NT2/D1 (cell line): ENCODE data around the gene PXMP2.

Experiments used
- SUZ12 ChIP-seq: IDR thresholded peaks from 2 replicates; pipeline ENCODE4 v1.6.1; 2011; ENCODE audit not compliant: insufficient read length, insufficient read depth; ENCODE audit errors: extremely low read depth
- YY1 ChIP-seq: IDR thresholded peaks from 2 replicates; pipeline ENCODE4 v1.6.1; 2011; ENCODE audit not compliant: insufficient read length, insufficient read depth

- TF ChIP-seq YY1 (no peak), SUZ12 (no peak)
These were observed 39.5 kb upstream of the PXMP2 start for GRCh38 chr12:132647858-132648257.
